ENCODE results near the gene DTL. TPM values are rescaled to one million over a fixed set of nuclear protein-coding genes. Genes with fewer than 3 reads are reported as not detected.

DTL gene
- polyA plus RNA-seq, 3 donors = 19.2 to 23.8 (median 20.5) TPM

GRCh38 chr1:212124690-212125582, 89.4 kb downstream of the DTL start:
- DNase-seq = no peak

- no peak for DNase-seq
These were observed 90.1 kb downstream of the DTL start for GRCh38 chr1:212125654-212126053.

- no peak for DNase-seq
These were observed 91.7 kb downstream of the DTL start for GRCh38 chr1:212127221-212127620.

GRCh38 chr1:212129781-212130180, 94.2 kb downstream of the DTL start:
- DNase-seq = peak; percentile 8

- DNase-seq = no peak
These were observed 96.5 kb downstream of the DTL start for GRCh38 chr1:212132025-212132424.

- DNase-seq = no peak
These were observed 97.8 kb downstream of the DTL start for GRCh38 chr1:212133319-212133718.

- DNase-seq = no peak
These were observed 99.6 kb downstream of the DTL start for GRCh38 chr1:212135166-212135565.

- no peak for DNase-seq
These were observed 102.3 kb downstream of the DTL start for GRCh38 chr1:212137854-212138253.

- no peak for DNase-seq
These were observed 102.9 kb downstream of the DTL start for GRCh38 chr1:212138457-212138856.

GRCh38 chr1:212139526-212140135, 104.1 kb downstream of the DTL start:
- DNase-seq = no peak

GRCh38 chr1:212141404-212141803, 105.9 kb downstream of the DTL start:
- no peak for DNase-seq

- no peak for DNase-seq
These were observed 107.5 kb downstream of the DTL start for GRCh38 chr1:212142883-212143530.

GRCh38 chr1:212147581-212148033, 112.1 kb downstream of the DTL start:
- DNase-seq = no peak

GRCh38 chr1:212149566-212149965, 114.0 kb downstream of the DTL start:
- DNase-seq = no peak

GRCh38 chr1:212152308-212152693, 116.8 kb downstream of the DTL start:
- DNase-seq = no peak

GRCh38 chr1:212152869-212153268, 117.3 kb downstream of the DTL start:
- DNase-seq = no peak

- DNase-seq = no peak
These were observed 118.1 kb downstream of the DTL start for GRCh38 chr1:212153635-212154034.

Other genes with a start within 250 kb of the DTL start
- 10 to 100 TPM; 20.7 to 27.4 (median 25.7) TPM for gene LPGAT1, start 205.0 kb upstream of the DTL start, polyA plus RNA-seq (ENCODE audit: insufficient read length in 3 of 3)
- gene INTS7, start 191 bp upstream of the DTL start, polyA plus RNA-seq (ENCODE audit: insufficient read length in 3 of 3) = 10 to 100 TPM; 14.9 to 21.7 (median 19.4) TPM
- 10 to 100 TPM; 29.4 to 33.9 (median 30.2) TPM for gene PPP2R5A, start 249.7 kb downstream of the DTL start, polyA plus RNA-seq (ENCODE audit: insufficient read length in 3 of 3)

All from renal pelvis (tissue), 4 donors.